Stimulated activated CD4-positive, alpha-beta T cell treated with anti-CD3 and anti-CD28 coated beads, Interleukin-12 subunit alpha, Interleukin-12 subunit beta, amount 100 ng/mL, for 24 hours (primary cell): ENCODE measurements around the gene USP46.

Experiments
- DNase-seq, 2 experiments: peaks; one replicate each; pipeline ENCODE4 v3.0.0-alpha.2; 2020; ENCODE audit warnings: low read depth in 2 of 2

The USP46 gene

GRCh38 chr4:52657292-52657617 is 1.8 kb downstream of the USP46 start:
- no peak for DNase-seq

GRCh38 chr4:52655506-52655905 is 3.6 kb downstream of the USP46 start:
- no peak for DNase-seq

GRCh38 chr4:52651996-52652672 is 7.0 kb downstream of the USP46 start:
- DNase-seq = no peak

- DNase-seq = no peak
Observed at GRCh38 chr4:52648836-52649235, 10.3 kb downstream of the USP46 start.

- no peak for DNase-seq
Observed at GRCh38 chr4:52646741-52647140, 12.4 kb downstream of the USP46 start.

GRCh38 chr4:52646096-52646495 is 13.0 kb downstream of the USP46 start:
- DNase-seq = no peak

- no peak for DNase-seq
Observed at GRCh38 chr4:52645300-52645699, 13.8 kb downstream of the USP46 start.

GRCh38 chr4:52643785-52644244 is 15.3 kb downstream of the USP46 start:
- DNase-seq = no peak

GRCh38 chr4:52643190-52643589 is 15.9 kb downstream of the USP46 start:
- DNase-seq = no peak

GRCh38 chr4:52641854-52642563 is 17.1 kb downstream of the USP46 start:
- DNase-seq = no peak

- no peak for DNase-seq
Observed at GRCh38 chr4:52640808-52641565, 18.1 kb downstream of the USP46 start.

- DNase-seq = no peak
Observed at GRCh38 chr4:52638717-52639116, 20.4 kb downstream of the USP46 start.

- no peak for DNase-seq
Observed at GRCh38 chr4:52637116-52637515, 22.0 kb downstream of the USP46 start.

GRCh38 chr4:52635560-52635959 is 23.5 kb downstream of the USP46 start:
- DNase-seq = no peak

- no peak for DNase-seq
Observed at GRCh38 chr4:52635130-52635529, 24.0 kb downstream of the USP46 start.

- DNase-seq = no peak
Observed at GRCh38 chr4:52633846-52634245, 25.3 kb downstream of the USP46 start.

GRCh38 chr4:52628974-52629373 is 30.1 kb downstream of the USP46 start:
- no peak for DNase-seq

GRCh38 chr4:52628543-52628942 is 30.6 kb downstream of the USP46 start:
- no peak for DNase-seq

GRCh38 chr4:52627876-52628275 is 31.2 kb downstream of the USP46 start:
- DNase-seq = no peak

- no peak for DNase-seq
Observed at GRCh38 chr4:52625216-52625615, 33.9 kb downstream of the USP46 start.

- DNase-seq = no peak
Observed at GRCh38 chr4:52622564-52622963, 36.5 kb downstream of the USP46 start.

GRCh38 chr4:52621567-52621966 is 37.5 kb downstream of the USP46 start:
- DNase-seq = no peak

GRCh38 chr4:52619591-52619931 is 39.5 kb downstream of the USP46 start:
- no peak for DNase-seq
